Esophagus muscularis mucosa (tissue), 4 donors: ENCODE results near the gene CCDC106. TPM values are rescaled to one million over a fixed set of nuclear protein-coding genes. Genes with fewer than 3 reads are reported as not detected.

Source experiments
- DNase-seq: peaks from one replicate; pipeline ENCODE4 v3.0.0-alpha.2; 2017; ENCODE audit errors: extremely low spot score
- H3K27ac ChIP-seq, 4 donors: fragments of 200-600 bp; sonication (generic); replicated peaks in 1 of 4; 1 replicate in 3 of 4; 2 replicates in 1 of 4; pipeline ENCODE4 v1.5.1; 2016 to 2019; ENCODE audit warnings: mild to moderate bottlenecking in 1 of 4
- H3K27me3 ChIP-seq, 4 donors: fragments of 200-600 bp; sonication (generic); one replicate each; pipeline versions ENCODE4 v1.5.1 to v1.6.0; 2016 to 2019
- H3K36me3 ChIP-seq, 4 donors: fragments of 200-600 bp; sonication (generic); one replicate each; pipeline ENCODE4 v1.5.1; 2016 to 2019
- H3K4me1 ChIP-seq, 4 donors: fragments of 200-600 bp; sonication (generic); one replicate each; pipeline ENCODE4 v1.5.1; 2016 to 2019
- H3K4me3 ChIP-seq, 4 donors: fragments of 200-600 bp; sonication (generic); 1 replicate in 2 of 4; 2 replicates in 2 of 4; pipeline ENCODE4 v1.5.1; 2016 to 2019; ENCODE audit warnings: mild to moderate bottlenecking in 4 of 4, moderate library complexity in 1 of 4
- H3K9me3 ChIP-seq, 4 donors: fragments of 200-600 bp; sonication (generic); 1 replicate in 3 of 4; 2 replicates in 1 of 4; pipeline ENCODE4 v1.5.1; 2016 to 2019
- CTCF ChIP-seq, 3 experiments: fragments of 200-600 bp in 2 of 3; fragments of 450-650 bp in 1 of 3; sonication (generic) in 2 of 3; IDR thresholded peaks; one replicate each; pipeline ENCODE4 v1.5.1; 2017 to 2019; ENCODE audit warnings: antibody characterized with exemption in 3 of 3, mild to moderate bottlenecking in 2 of 3, moderate library complexity in 1 of 3
- EP300 ChIP-seq: sonication (generic); formaldehyde crosslinking; IDR thresholded peaks from one replicate; pipeline ENCODE4 v1.6.1; 2017; ENCODE audit warnings: antibody characterized with exemption
- POLR2A ChIP-seq: fragments of 450-650 bp; IDR thresholded peaks from one replicate; pipeline ENCODE4 v1.6.1; 2017; ENCODE audit warnings: antibody characterized with exemption, moderate library complexity, mild to moderate bottlenecking, low read depth
- POLR2AphosphoS5 ChIP-seq, 2 donors: sonication (generic); formaldehyde crosslinking; IDR thresholded peaks; one replicate each; pipeline ENCODE4 v1.6.1; 2017; ENCODE audit warnings: antibody characterized with exemption in 2 of 2
- WGBS: methylation state at CpG from one replicate; pipeline ENCODE4 v1.1.5; 2018; 5-methylcytosine and 5-hydroxymethylcytosine counted together
- intact Hi-C: fragments of 100-400 bp; cut with DNase I; formaldehyde crosslinking; loops from one replicate; pipeline ENCODE4 v1.15.1; 2023
- total RNA-seq, 4 donors: library from RNA; depleted of rRNA; stranded (reverse); fragments of >200 nt; gene quantifications; one replicate each; pipeline versions ENCODE4 v1.1.0 to v1.2.1, GENCODE V29; 2016

Gene CCDC106
- total RNA-seq, 4 donors from 2014 or later: 9.4 to 22.0 (median 19.2) TPM

GRCh38 chr19:55621205-55621672 is 26.8 kb upstream of the CCDC106 start:
- intact Hi-C loops: no loop called here
- WGBS: 83% methylated on average over 5 of the region's 9 CpGs
- TF ChIP-seq POLR2A (no peak), CTCF (IDR thresholded peaks at IDR 0.05) (no peak), POLR2AphosphoS5 (IDR thresholded peaks at IDR 0.05) (no peak), EP300 (no peak)
- Histone ChIP-seq H3K4me1 (peaks cover 5 to 42% (median 33%) of the 10 kb centered on the region in 4 donors), H3K9me3 (no peaks in the 10 kb centered on the region), H3K36me3 (peaks cover 11 to 44% (median 34%) of the 10 kb centered on the region in 4 donors), H3K27me3 (no peaks in the 10 kb centered on the region), H3K4me3 (no peak overlapping the region), H3K27ac (no peak overlapping the region)
- DNase-seq: no peak

GRCh38 chr19:55621673-55622231 is 26.3 kb upstream of the CCDC106 start:
- Histone ChIP-seq H3K4me1 (peaks cover 5 to 42% (median 33%) of the 10 kb centered on the region in 4 donors), H3K27ac (no peak overlapping the region), H3K27me3 (no peaks in the 10 kb centered on the region), H3K4me3 (no peak overlapping the region), H3K36me3 (peaks cover 6 to 38% (median 29%) of the 10 kb centered on the region in 4 donors), H3K9me3 (no peaks in the 10 kb centered on the region)
- TF ChIP-seq POLR2A (no peak), EP300 (no peak), CTCF (IDR thresholded peaks at IDR 0.05) (no peak), POLR2AphosphoS5 (IDR thresholded peaks at IDR 0.05) (no peak)
- intact Hi-C loops: no loop called here
- DNase-seq: no peak
- WGBS: 93% methylated on average over 45 of the region's 55 CpGs

GRCh38 chr19:55622242-55622969 is 25.6 kb upstream of the CCDC106 start:
- intact Hi-C loops: no loop called here
- H3K4me1 ChIP-seq: peaks cover 5 to 42% (median 33%) of the 10 kb centered on the region in 4 donors
- TF ChIP-seq EP300 (no peak), POLR2A (no peak), POLR2AphosphoS5 (IDR thresholded peaks at IDR 0.05) (no peak), CTCF (IDR thresholded peaks at IDR 0.05) (no peak)
- H3K4me3 ChIP-seq: no peak overlapping the region
- no peaks in the 10 kb centered on the region for H3K9me3 ChIP-seq
- WGBS: 88% methylated on average over 7 of the region's 40 CpGs
- no peak for DNase-seq
- H3K27ac ChIP-seq: no peak overlapping the region
- peaks cover 6 to 32% (median 22%) of the 10 kb centered on the region in 4 donors for H3K36me3 ChIP-seq
- no peaks in the 10 kb centered on the region for H3K27me3 ChIP-seq

GRCh38 chr19:55623130-55623529 is 24.9 kb upstream of the CCDC106 start:
- H3K27me3 ChIP-seq: no peaks in the 10 kb centered on the region
- H3K36me3 ChIP-seq: peaks cover 6 to 25% (median 15%) of the 10 kb centered on the region in 4 donors
- intact Hi-C loops: no loop called here
- peak overlapping the region in 2 of 4 donors; percentile 96 for H3K27ac ChIP-seq
- no peak for DNase-seq
- WGBS: 98% methylated on average over 7 of the region's 7 CpGs
- no peaks in the 10 kb centered on the region for H3K9me3 ChIP-seq
- H3K4me1 ChIP-seq: peaks cover 5 to 42% (median 33%) of the 10 kb centered on the region in 4 donors
- no peak for TF ChIP-seq POLR2A
- no peak for TF ChIP-seq EP300
- no peak for TF ChIP-seq CTCF (IDR thresholded peaks at IDR 0.05)
- no peak for TF ChIP-seq POLR2AphosphoS5 (IDR thresholded peaks at IDR 0.05)
- no peak overlapping the region for H3K4me3 ChIP-seq
